Fibroblast of gingiva (primary cell): ENCODE data around the gene TPI1.
"Not testable (repeated sequence)": the region's sequence is repeated elsewhere in the genome, so short reads cannot be mapped to it uniquely, and the experiment has no call there.

Source experiments
- DNase-seq: peaks from one replicate; pipeline ENCODE4 v3.0.0-alpha.2; 2011; ENCODE audit warnings: low read depth

TPI1 gene

DNA sequence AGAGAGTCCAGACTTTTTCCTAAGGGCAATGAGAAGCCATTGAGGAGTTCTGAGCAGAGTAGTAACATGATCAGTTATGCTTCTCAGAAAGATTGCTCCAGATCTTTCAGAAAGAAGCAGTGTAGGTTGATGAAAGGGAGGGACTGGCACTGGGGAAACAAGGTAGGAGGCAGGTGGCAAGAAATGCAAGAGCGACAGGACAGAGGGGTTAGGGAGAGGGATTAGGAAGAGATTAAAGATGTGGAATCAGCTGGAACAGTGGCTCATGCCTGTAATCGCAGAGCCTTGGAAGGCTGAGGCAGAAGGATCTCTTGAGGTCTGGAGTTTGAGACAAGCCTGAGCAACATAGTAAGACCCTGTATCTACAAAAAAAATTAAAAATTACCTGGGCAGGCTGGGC lies 19.7 kb upstream of the TPI1 start:
- no peak for DNase-seq

DNA sequence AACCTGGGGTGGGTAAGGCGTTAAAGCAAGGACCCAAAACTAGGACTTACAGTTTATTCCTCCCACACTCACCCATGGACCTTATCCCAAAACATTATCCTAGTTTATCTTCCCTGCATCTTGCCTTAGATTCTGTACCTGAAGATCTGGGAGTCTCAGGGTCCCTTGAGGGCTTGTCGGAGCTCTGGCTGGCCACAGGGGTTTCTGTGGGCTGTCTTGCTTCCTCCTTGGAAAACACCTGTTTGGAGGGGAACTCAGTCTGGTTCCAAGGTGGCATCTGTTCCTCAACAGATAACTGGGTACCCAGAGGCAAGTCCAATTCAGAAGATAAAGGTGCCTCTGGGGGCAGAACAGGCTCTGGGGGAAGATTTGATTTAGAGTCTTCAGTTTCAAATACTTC lies 17.9 kb upstream of the TPI1 start:
- no peak for DNase-seq

DNA sequence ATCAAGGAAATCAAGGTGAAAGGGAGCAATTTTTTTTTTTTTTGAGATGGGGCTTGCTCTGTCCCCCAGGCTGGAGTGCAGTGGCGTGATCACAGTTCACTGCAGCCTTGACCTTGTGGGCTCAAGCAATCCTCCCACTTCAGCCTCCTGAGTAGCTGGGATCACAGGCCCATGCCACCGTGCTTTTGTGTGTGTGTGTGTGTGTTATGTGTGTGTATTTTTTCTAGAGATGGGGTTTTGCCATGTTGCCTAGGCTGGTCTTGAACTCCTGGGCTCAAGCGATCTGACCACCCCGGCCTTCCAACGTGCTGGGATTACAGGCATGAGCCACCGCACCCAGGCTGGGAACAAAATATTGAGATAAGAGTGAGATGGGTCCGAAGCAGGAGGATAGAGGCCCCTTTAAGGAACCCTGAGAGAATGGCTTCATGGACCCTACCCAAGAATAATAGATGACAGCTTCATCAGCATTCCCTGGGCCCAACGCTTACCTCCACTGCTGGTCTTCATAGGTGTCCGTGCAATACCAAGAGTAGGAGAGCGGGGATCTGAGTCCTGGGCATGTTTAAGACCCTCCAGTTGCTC lies 17.3 kb upstream of the TPI1 start:
- no peak for DNase-seq

DNA sequence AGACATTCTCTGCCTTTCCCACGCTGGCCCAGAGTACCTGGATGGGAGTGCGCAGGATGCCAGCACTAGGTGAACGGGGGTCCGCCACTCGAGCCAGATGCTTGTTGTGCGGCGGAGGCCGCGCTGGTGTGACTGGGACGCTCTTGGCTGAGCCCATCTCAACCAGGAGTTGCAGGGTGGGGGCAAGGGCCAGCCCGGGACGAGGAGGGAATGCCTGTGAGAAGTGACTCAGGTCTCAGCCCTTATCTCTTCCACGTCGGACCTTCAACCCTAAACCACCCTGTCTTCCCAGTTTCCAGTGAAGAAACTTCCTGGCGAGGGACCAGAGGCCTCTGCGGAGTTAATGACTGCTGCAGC lies 16.6 kb upstream of the TPI1 start:
- no peak for DNase-seq

DNA sequence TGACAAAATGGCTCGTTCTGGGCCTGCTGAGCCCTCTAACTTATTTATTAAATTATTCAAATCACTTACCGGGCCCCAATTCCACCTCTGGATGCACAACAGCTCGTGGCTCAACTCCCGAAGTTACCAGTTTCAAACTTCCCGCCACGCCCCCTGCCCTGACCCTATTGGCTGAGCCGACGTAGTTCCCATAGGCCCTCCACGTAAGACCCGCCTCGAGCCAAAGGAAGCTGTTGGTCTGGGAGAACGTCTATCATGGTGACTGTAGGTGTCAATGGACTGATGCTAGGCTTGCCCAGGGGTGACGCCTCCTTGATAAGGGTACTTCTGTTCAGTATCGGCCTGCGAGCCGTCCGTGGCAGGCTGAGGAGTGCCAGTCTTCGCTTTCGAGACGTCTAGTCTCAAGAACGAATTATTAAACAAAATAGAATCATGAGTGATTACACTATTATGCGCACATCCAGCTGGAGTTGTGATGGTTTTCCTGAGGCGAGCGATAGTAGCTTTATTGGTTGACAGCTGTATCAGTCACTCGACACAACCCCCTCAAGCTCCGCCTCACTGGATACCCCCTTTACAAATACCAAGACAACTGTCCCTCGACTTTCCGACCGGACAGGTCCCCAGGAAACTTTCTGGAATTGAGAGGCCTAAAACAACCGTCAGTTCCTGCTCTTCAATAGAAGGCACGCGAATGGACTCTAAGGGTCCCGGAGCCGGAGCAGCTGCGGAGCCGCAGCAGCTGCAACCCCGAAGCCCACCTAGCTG lies 16.0 kb upstream of the TPI1 start, which contains the start of gene CDCA3:
Gene CDCA3 (minus strand): TSS at position 134 of the 768 bp plus-strand sequence. CDS start 334 bp downstream, outside the sequence.
- peak; percentile 97 for DNase-seq

DNA sequence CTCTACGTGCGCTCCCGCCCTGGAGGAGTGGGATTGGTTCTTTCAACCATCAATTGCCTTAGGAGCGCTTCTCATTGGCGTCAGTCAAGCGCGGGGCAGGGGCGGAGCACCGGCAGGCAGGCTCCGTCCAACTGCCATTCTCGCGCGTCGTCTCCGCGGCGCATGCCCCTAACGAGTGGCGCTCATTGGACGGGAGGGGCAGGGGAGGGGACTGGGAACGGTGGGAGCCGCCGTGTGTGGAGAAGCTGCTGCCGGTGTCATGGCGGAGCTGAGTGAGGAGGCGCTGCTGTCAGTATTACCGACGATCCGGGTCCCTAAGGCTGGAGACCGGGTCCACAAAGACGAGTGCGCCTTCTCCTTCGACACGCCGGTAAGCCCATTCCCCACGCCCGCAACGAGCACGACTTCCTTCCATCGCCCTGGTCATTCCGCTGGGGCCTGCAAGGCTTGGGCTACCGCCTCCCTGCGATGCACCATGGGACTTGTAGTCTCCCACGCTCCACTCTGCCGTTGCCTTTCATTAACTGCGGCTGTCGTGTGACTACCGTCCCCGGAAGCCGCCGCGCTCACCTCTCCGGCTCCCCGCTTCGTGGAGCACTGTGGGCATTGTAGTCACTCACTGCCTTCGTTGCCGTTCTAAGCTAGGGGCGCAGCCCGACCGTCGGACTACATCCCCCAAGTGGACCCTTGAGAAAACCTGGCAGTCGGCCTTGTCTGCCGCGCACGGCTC lies 15.2 kb upstream of the TPI1 start, which contains the start of gene USP5:
Gene USP5 (plus strand): TSS at position 230 of the 730 bp plus-strand sequence. CDS start 30 bp downstream, at position 260.
- peak; percentile 100 for DNase-seq

DNA sequence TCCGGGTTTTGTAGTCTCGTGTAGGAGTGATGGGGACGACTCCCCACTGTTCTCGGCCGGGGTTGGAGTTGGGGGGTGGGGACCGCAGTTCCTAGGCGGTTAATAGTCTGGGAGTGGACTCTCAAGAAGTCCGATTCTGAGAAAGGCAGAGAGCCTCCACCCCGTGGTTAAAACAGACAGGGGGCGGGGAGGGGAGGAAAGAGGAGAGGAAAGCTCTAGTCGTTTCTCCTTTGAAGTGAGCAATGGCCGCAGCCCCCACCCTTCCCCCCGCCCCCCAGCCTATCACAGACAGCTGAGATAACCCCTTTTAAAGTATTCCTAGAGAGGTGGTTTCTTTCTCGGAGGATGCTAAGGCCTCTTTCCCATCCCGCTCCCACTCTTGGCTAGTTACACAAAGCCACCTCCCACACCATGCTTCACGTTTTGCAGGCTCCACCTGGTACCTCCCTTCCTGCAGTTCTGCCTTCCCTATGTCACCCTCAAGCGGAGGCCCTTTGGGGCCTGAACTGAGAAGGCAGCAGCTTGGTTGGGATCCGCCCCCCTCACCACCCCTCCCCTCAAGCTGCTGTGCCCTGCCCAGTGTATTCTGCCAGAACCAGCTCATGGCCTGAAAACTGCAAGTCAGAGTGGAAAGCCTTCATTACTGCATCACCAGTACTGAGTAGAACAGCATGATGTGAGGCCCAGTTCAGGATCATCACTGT lies 14.5 kb upstream of the TPI1 start:
- DNase-seq = peak; percentile 86

DNA sequence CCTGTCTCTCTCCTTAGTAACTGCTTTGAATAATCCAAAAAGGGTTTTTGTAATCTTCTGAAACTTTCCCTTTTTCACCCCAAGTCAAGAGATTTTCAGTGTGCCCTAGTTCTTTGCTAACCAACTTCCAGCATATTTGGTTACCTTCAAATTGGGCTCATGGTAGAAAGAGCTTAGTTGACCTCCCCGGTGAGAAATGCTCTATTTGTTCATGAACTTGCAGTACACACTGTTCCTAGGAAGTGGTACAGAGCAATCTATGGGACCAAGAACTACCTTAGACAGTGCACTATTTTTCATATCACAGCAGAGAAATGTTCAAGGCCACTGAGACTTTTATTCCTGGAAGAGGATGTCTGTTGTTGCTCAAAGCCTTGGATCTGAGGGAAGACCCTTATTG lies 13.7 kb upstream of the TPI1 start:
- no peak for DNase-seq

DNA sequence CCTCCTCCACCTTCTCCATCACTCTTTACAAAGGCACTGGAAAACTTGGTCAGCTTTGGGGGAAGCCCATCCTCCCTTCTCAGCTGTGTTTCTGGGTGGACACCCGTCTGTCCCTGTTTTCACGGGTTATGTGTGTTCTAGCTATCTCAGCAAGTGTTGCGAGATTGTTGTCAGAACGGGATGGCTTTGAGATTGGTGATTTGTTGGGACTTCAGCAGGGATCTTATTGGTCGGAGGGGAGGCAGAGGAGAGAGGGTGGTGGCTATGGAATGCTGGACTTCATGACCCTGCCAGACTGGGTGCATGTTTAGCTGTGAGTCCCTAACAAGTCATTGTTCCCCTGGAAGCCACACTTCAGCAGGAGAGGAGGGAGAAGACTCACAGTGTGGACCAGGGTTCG lies 13.3 kb upstream of the TPI1 start:
- DNase-seq = no peak

DNA sequence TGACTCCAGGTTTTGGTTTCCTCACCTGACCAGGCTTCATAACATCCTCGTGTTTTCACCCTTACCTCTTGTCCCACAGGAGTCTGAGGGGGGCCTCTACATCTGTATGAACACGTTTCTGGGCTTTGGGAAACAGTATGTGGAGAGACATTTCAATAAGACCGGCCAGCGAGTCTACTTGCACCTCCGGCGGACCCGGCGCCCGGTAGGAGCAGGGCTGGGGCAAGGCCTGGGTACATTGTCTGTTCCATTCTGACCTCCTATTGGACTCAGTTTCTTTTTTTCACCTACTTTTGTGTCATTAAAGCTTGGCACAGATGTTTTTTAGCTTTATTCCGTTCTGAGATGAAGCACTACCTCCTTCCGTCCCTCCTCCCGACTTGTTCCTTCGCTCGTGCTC lies 12.0 kb upstream of the TPI1 start:
- no peak for DNase-seq

DNA sequence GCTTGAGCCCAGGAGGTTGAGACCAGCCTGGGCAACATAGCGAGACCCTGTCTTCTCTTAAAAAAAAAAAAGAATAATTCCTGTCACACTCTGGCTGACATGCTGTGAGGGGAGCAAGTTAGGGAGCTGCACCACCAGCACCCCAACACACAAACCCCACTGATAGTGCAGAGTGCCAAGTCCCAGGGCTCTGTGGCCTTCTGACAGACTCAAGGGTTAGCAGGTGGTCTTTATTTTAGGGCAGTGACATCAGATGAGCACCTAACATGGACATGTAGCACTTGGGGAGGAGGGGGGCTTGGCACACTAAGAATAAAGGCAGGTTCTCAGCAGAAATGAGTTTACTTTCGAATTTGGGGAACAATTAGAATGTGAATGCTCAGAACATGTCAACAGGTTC lies 8.5 kb upstream of the TPI1 start:
- no peak for DNase-seq

DNA sequence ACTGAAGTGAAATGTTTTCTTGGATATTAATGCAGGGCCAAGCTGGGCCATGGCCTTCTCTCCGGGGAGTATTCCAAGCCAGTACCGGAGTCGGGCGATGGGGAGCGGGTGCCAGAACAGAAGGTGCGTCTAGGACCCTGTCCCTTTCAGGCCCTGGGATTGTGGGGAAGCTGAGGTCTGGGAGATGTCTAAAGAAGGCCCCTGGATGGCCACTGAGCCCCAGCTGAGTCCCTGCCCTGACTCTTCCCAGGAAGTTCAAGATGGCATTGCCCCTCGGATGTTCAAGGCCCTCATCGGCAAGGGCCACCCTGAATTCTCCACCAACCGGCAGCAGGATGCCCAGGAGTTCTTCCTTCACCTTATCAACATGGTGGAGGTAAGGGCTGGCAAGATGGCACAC lies 7.2 kb upstream of the TPI1 start:
- DNase-seq = no peak

DNA sequence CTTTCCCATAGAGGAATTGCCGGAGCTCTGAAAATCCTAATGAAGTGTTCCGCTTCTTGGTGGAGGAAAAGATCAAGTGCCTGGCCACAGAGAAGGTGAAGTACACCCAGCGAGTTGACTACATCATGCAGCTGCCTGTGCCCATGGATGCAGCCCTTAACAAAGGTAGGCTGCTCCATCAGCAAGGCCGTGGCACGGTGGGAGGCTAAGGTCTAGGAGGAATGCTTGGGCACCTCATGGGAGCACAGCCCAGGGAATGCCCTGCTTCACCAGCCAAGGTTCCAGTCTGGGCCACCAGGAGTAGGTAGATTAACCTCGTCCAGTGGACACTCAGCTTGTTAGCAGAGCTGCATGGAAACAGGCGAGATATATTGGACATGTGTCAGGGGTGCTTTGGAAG lies 6.4 kb upstream of the TPI1 start:
- DNase-seq = no peak

DNA sequence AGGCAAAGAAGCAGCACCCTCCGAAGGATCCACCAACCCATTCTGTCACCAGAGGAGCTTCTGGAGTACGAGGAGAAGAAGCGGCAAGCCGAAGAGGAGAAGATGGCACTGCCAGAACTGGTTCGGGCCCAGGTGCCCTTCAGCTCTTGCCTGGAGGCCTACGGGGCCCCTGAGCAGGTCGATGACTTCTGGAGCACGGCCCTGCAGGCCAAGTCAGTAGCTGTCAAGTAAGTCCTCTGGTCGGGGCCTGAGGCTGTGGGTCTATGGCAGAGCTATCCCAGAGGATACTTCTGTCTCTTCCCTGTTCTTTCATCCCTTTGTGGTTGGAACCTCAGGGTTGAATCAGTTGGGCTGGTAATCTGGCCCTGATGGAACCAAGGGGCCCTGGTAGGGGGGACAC lies 5.9 kb upstream of the TPI1 start:
- DNase-seq = no peak

DNA sequence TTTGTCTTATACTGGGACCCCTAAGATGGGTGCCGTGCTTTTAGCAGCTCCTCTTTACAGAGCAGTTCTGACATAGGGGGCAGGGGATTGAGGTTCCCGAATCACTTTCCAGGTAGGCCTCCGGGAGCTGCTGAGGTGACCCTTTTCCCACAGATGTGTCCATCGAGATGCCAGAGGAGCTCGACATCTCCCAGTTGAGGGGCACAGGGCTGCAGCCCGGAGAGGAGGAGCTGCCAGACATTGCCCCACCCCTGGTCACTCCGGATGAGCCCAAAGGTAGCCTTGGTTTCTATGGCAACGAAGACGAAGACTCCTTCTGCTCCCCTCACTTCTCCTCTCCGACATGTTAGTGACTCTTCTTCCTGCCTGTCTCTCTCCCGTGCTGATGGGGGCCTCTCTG lies 4.3 kb upstream of the TPI1 start:
- DNase-seq = no peak

DNA sequence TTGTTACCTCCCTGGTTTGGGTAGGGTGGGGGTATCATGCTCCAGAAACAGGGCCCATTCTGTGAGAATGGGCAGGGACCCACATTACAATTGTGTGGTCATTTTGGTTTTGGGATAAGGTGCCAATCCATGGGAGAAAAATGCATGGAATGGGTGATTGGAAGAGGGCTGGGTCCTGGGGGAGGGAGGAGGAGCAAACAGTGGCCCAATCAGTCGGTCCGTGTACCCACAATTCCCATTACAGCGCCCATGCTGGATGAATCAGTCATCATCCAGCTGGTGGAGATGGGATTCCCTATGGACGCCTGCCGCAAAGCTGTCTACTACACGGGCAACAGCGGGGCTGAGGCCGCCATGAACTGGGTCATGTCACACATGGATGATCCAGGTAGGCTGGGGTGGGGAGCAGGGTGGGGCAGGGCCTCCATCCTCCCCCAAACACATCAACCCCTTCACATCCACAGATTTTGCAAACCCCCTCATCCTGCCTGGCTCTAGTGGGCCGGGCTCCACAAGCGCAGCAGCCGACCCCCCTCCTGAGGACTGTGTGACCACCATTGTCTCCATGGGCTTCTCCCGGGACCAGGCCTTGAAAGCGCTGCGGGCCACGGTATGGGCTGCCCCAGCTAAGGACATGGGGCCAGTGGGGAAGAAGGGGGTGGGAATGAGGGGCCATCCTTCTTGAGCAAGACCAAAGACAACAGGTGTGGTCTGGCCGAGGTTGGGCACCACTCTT lies 3.6 kb upstream of the TPI1 start:
- no peak for DNase-seq

DNA sequence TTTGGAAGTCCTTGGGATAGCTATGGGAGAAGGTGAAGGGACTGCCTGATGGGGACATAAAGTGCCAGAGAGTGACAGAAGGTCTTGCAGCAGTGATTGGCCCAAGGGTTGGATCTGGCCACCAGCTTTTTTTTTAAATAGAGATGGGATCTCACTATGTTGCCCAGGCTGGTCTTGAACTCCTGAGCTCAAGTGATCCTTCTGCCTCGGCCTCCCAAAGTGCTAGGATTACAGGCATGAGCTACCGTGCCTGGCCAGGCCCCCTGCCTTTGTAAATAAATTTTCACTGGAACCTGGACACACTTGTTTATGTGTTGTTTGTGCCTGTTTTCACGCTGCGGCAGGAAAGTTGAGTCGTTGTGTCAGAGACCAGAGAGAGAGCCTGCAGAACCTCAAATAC lies 2.0 kb upstream of the TPI1 start:
- not testable (repeated sequence) for DNase-seq

DNA sequence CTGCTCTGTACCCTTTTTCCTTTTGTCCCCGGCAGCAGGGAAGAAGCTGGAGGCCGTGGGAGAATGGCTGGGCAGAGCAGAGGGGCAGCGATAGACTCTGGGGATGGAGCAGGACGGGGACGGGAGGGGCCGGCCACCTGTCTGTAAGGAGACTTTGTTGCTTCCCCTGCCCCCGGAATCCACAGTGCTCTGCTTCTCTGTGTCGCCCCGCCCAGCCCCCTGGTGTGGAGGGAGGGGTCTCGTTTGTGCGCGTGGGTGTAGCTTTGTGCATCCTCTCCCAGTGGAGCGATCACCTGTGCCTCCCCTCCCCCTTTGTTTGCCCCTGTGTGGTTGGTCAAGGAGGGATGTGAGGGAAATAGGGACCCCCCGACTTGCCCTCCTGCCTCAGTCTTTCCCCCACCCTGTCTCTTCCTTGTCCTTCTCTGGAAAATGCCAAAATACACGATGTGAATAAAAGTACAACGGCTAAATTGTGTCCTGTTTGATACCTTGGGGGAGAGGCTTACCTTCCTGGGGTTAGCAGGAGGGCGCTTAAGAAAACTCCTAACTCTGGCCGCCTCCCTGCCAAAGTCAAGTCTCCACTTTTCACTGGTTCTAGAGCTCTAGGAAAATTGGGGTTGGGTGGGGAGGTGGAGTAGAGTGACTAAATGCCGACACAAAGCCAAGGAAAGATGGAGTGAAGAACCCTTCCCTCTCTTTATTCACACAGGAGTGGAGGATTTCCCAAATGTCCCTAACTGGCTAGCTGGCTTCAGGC lies 990 bp upstream of the TPI1 start:
- no peak for DNase-seq

DNA sequence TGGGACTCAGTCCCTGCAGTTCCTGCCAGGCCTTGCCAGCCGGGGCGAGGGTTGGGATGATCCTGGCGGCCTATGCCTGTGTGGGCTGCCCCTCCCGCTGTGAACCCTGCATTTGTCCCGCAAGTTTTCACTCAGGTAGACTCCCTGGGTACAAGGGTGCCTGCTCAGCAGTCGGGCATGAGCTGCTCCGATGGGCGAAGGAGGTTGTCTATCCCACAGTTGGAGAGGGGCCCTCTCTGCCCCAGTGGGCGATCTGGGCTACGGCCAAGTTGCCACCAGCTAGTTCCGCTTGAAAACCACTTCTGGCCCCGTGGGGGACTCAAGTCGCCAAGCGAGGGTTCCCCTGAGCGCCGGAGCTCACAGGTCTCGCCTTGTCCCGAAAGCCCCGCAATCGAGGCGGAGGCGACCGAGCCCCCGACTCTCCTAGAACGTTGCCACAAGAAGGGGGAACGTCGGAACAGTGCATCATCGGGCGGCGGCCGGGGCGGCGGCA lies 365 bp upstream of the TPI1 start:
- DNase-seq = no peak

DNA sequence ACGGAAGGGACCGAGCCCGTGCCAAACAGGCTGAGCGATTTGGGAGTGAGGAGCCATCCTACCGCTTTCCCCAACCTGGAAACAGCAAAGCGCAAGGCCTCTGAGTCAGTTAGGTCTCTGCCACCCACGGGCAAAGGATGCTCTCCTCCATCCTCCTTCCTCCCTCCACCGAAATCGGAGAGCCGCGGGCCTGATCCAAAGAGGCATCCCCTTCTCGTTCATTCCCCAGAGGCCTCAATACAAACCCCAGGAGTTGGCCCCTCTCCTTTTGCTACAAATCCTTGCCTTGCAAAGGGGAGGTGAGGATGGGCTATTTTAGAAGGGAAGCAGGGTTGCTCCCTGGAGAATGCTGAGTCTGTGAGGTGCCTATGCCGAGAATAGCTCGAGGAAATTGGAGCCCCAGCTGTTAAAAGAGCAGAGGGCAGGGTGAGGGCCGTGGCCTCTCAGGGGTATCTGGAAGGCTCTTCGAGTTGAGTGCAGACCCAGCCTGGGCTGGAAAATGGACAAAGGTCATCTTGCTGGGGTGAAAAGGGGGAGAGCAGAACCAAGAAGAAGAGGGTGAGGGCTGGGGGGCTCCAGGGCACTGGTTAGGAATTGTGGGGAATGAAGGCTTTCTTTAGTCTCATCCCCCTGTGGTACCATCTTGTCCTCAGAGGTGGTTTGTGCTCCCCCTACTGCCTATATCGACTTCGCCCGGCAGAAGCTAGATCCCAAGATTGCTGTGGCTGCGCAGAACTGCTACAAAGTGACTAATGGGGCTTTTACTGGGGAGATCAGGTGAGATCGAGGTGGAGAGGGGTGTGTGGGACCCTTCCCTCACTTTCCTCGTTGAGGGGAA lies 1.1 kb downstream of the TPI1 start:
- no peak for DNase-seq
